Activated CD4-positive, alpha-beta T cell treated with anti-CD3 and anti-CD28 coated beads, Interleukin-2, Interleukin-4, amounts not matched to agents 100 ng/mL and 50 ng/mL, durations not matched to agents 16 hours and 8 hours (primary cell): ENCODE results near the gene ASTL.

Experiments used
- DNase-seq: peaks from one replicate; pipeline ENCODE4 v3.0.0-alpha.2; 2020; ENCODE audit warnings: low spot score

The ASTL gene

GRCh38 chr2:96112501-96113366 is 25.6 kb downstream of the ASTL start:
- DNase-seq: no peak

DNA sequence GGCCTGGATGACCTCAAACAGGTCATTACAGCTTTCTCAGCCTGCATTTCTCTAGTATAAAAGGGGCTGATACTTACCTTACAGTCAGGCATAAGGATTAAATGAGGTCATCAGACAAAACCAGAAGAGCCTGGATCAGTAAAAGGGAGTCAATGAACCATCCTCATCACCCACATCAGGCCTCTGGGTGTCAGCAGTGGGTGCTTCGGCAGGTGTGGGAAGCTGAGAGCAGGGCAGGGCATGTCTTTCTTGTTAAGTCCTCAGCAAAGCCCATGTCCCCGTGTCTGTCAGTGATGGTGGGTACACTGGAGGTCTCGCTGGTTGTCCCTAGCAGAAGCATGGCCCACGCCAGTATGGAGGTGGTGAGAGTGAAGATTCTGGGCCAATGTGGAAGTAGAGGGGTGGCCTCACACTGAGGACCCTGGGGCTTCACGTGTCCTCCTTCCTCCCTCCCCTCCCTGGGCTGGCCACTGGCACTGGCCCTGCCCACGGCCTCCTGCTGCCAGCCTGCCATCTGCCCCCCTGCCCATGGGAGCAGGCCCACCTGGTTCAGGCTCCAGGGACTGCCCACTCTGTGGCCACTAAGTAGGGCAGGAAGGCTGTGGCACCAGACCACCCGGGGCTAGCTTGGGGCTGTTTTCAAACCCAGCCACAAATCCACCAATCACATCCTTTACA is 26.3 kb downstream of the ASTL start:
- DNase-seq: no peak

DNA sequence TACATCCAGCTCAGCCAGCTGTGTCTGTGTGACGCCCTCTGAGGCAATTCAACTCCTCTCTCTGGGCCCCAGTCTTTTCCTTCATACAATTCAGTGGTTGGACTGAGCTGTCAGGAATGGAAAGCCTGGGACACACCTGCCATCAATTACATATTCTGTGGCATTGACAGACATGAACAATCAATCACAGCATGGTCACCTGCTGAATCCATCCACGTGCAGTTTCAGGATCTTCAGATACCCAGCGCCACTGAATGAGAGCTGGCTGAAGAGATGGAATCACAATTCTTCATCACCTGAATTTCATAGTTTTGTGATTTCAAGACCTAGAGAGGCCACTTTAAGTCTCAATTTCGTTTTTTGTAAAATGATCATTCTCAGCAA is 27.1 kb downstream of the ASTL start:
- DNase-seq: no peak

- no peak for DNase-seq
Observed at GRCh38 chr2:96110621-96111256, 27.6 kb downstream of the ASTL start.

DNA sequence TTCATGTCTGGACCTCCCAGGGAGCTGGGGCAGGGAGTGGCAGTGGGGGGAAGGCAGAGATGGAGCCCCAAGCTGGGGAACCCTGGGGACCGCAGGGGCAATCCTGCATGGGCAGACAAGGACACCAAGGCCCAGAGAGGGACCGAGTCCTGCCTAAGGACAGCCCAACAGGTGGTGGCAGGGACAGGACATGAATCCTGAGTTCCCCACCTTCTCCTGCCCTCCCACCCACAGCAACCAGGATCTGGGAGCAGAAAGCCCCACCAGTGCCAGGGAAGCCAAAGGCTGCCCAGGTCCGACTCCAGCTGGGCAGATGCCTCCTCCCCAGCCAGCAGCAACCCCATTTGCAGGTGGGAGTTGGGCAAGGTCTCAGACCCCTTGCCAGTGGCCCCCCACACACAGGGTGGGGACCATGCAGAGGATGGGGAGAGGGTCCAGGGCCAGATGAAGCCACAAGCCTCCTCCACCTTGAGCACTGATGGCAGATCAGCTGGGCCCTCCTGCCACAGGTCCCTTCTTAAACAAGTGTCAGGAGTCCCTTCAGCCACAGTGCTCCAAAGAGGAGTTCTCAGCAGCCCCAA is 28.3 kb downstream of the ASTL start:
- no peak for DNase-seq

DNA sequence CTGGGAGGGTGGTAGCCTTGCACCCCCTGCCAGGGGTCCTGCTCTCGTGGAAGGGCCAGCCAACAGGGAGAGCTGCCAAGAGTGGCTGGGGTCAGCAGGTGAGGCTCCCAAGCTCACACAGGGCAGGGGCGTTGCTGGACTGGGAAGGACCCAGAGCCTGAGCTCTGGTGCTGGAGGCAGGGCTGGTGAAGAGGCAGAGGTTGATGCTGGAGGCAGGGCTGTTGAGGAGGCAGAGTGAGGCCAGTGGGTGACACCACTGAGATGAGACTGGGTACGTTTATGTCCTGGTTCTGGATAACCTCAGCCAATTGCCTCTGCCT is 29.0 kb downstream of the ASTL start:
- no peak for DNase-seq

- DNase-seq: no peak
Observed at GRCh38 chr2:96108541-96109360, 29.6 kb downstream of the ASTL start.

DNA sequence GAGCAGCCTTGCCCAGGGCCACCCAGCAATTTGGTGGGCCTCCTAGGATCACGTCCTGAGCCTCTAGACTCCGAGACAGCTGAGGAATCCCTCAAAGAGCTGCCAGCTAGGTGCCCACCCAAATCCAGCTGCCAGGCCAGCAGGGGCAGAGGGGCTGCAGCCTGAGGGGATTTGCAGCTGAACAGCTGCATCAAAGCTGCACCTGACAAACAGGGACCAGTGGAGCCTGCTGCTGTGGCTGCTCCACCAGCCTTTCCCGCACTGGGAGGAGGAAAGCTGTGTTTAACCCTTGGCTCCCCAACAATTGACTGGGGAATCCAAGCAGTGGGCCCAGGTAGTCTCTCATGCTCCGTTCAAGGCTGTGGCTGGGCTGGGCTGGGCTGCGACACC is 30.2 kb downstream of the ASTL start:
- no peak for DNase-seq

- no peak for DNase-seq
Observed at GRCh38 chr2:96107708-96108065, 30.6 kb downstream of the ASTL start.

DNA sequence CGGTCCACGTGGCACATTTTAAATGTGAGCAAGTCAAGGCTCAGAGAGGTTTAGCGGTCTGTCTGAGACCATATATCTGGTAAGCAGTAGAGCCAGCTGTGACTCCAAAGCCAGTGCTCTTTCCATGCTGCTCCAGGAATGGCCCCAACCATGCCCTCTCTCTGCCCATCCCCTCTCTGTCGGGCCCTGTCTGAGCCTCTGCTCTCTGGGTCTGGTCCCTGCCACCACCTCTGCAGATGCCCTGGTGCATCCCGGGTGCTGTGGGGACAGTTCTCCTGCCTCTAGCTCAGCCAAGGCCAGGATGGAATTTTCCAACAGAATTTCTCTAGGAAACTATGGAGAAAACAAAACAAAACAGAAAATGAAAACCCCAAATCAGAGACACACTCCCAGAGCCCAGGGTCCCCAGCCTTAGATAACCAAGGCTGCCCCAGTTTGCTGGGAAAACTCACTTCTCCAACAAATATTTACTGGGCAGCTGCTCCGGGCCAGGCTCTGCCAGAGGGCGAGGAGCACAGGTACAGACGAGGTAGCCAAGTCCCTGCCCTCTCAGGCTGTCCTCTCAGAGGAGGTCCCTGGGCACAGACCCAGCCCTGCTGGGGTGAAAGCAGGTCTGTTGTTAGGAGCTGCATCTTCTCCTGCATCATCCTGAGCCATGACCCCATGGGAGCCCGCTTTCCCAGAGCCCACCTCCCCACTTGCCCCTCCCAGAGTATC is 31.2 kb downstream of the ASTL start:
- DNase-seq: no peak

- no peak for DNase-seq
Observed at GRCh38 chr2:96105994-96106715, 32.1 kb downstream of the ASTL start.

- no peak for DNase-seq
Observed at GRCh38 chr2:96105152-96105915, 33.0 kb downstream of the ASTL start.

GRCh38 chr2:96104487-96104861 is 33.8 kb downstream of the ASTL start:
- no peak for DNase-seq

DNA sequence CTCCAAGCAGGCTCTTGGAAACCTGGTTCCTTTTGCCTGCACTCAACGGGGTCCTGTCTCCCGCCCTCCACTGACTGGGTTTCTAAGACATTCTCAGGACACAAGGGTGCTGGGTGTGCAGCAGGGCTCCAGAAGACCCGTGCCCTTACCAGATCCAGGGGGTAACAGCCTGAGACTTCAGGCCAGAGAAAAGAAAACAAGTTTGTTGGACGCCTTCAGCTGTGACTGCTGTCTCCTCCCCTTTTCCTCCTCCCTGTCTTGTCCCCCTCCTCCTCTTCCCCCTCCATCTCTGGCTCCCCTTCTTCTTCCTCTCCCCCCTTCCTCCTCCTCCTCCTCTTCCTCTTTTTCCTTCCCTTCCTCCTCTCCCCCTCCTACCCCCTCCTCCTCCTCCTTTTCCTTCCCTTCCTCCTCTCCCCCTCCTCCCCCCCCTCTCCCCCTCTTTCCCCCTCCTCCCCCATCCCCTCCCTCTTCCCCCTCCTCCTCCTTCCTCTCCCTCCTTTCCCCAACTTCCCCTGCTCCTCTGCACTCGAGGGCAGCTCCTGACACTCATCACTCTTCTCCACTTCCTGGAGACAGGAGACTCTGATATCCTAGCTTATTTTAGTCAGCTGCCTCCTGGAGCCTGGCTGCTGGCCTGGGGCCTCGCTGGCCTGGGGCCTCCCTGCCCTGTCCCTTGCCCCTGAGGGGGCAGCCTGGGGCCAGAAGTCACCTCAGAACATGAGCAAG is 34.4 kb downstream of the ASTL start:
- no peak for DNase-seq

GRCh38 chr2:96103187-96103601 is 35.1 kb downstream of the ASTL start:
- no peak for DNase-seq

DNA sequence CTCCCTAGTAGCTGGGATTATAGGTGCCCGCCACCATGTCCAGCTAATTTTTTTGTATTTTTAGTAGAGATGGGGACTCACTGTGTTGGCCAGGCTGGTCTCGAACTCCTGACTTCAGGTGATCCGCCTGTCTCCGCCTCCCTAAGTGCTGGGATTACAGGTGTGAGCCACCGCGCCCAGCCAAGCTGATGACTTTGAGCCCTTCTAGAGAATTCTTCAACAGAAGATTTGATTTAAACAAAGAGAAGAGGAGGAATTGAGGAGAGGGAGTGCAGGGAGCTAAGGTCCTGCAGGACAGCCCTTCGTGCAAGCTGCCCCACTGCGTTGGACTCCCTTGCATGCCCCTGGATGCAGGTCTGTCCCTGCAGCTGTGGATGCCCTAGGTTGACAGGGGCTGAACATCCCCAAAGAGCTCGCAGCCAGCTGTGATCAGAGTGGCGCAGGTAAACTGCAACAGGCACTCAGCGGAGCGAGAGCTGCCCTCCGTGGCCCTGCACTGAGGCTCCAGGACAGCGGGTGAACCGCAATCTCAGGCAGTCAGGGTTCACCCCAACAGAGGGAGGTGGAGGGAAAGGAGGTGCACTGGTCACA is 35.6 kb downstream of the ASTL start:
- DNase-seq: no peak

DNA sequence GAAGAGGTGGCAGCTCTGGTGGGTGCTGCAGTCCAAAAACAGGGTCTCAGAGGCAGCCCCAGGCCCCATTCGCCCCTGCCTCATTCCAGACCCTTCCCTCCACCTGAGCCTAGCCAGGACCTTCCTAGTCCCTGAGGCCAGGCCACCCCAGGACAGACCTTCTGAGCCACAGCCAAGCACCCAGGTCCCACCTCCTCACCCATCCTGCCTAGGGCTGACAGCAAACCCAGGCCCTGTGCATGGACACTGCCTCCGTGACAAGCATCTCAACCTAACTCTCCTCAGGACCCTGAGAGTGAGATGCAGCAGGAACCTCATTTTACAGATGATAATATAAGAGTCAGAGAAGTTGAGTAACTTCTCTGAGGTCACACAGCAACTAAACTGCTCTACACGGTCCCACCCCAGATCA is 37.4 kb downstream of the ASTL start:
- no peak for DNase-seq

- DNase-seq: no peak
Observed at GRCh38 chr2:96099861-96100798, 38.2 kb downstream of the ASTL start.
